Activated CD4-positive, alpha-beta T cell treated with anti-CD3 and anti-CD28 coated beads, Interleukin-2, amount 10 ng/mL, durations not matched to agents 7 days and 5 days (primary cell): Measurements from ENCODE around the gene PSME3. TPM values are rescaled to one million over a fixed set of nuclear protein-coding genes. Genes with fewer than 3 reads are reported as not detected.
"Not testable (repeated sequence)": the region's sequence is repeated elsewhere in the genome, so short reads cannot be mapped to it uniquely, and the experiment has no call there.

Source experiments
- CTCF ChIA-PET: fragments of 350-600 bp; sonication (Branson Sonifier 250); formaldehyde crosslinking; loops from one replicate; lab custom pipeline; 2021; ENCODE audit warnings: antibody characterized with exemption; lab: Charles Lee
- POLR2A ChIA-PET: fragments of 350-600 bp; sonication (Branson Sonifier 250); formaldehyde crosslinking; loops from one replicate; lab custom pipeline; 2021; ENCODE audit warnings: antibody characterized with exemption; lab: Charles Lee
- DNase-seq: peaks from one replicate; pipeline ENCODE4 v3.0.0-alpha.2; 2020
- H3K27ac Mint-ChIP-seq: one replicate; pipeline ENCODE4 v1.8.0; 2021; ENCODE audit warnings: mild to moderate bottlenecking, moderate library complexity, mixed read lengths
- H3K27me3 Mint-ChIP-seq: one replicate; pipeline ENCODE4 v1.8.0; 2021; ENCODE audit warnings: mixed read lengths
- H3K36me3 Mint-ChIP-seq: one replicate; pipeline ENCODE4 v1.8.0; 2021; ENCODE audit warnings: low read depth, mixed read lengths
- H3K4me1 Mint-ChIP-seq: one replicate; pipeline ENCODE4 v1.8.0; 2021; ENCODE audit warnings: mixed read lengths
- H3K4me3 Mint-ChIP-seq: one replicate; pipeline ENCODE4 v1.8.0; 2021; ENCODE audit warnings: mild to moderate bottlenecking, moderate library complexity, mixed read lengths
- H3K9me3 Mint-ChIP-seq: one replicate; pipeline ENCODE4 v1.8.0; 2021; ENCODE audit warnings: mixed read lengths
- total RNA-seq, 2 experiments: library from RNA; stranded (reverse); gene quantifications; one replicate each; pipeline ENCODE4 v1.2.3, GENCODE V29; 2021

Gene PSME3
- total RNA-seq, 2 experiments from 2014 or later, result 110 to 111 TPM

- POLR2A ChIA-PET, result no interaction called here
- Mint-ChIP-seq H3K27ac (no peak overlapping the region), H3K27me3 (no peaks in the 10 kb centered on the region), H3K9me3 (no peaks in the 10 kb centered on the region), H3K36me3 (no peaks in the 10 kb centered on the region), H3K4me1 (no peaks in the 10 kb centered on the region), H3K4me3 (no peak overlapping the region)
- CTCF ChIA-PET, result interaction anchor here (0.6 kb wide), 1 partner anchor 190 kb away, joined by 5 read pairs; no protein-coding TSS in a partner anchor
- DNase-seq, result no peak
These were observed 21.0 kb downstream of the PSME3 start for GRCh38 chr17:42853968-42854790.

GRCh38 chr17:42855048-42855596 lies 21.9 kb downstream of the PSME3 start:
- no peaks in the 10 kb centered on the region for H3K27me3 Mint-ChIP-seq
- no peaks in the 10 kb centered on the region for H3K36me3 Mint-ChIP-seq
- POLR2A ChIA-PET, result no interaction called here
- no peaks in the 10 kb centered on the region for H3K9me3 Mint-ChIP-seq
- CTCF ChIA-PET, result interaction anchor here (0.9 kb wide), 1 partner anchor 8 kb away, joined by 3 read pairs; no protein-coding TSS in a partner anchor
- no peak for DNase-seq
- no peak overlapping the region for H3K27ac Mint-ChIP-seq
- H3K4me1 Mint-ChIP-seq, result no peaks in the 10 kb centered on the region
- no peak overlapping the region for H3K4me3 Mint-ChIP-seq

GRCh38 chr17:42856093-42856492 lies 22.9 kb downstream of the PSME3 start:
- H3K36me3 Mint-ChIP-seq, H3K9me3 Mint-ChIP-seq, H3K4me3 Mint-ChIP-seq, H3K27me3 Mint-ChIP-seq, DNase-seq, POLR2A ChIA-PET, H3K4me1 Mint-ChIP-seq, H3K27ac Mint-ChIP-seq: not testable (repeated sequence)
- CTCF ChIA-PET, result interaction anchor here (0.6 to 0.9 kb wide), 2 partner anchors 9 to 205 kb away, joined by 3 to 5 read pairs; no protein-coding TSS in a partner anchor

DNA sequence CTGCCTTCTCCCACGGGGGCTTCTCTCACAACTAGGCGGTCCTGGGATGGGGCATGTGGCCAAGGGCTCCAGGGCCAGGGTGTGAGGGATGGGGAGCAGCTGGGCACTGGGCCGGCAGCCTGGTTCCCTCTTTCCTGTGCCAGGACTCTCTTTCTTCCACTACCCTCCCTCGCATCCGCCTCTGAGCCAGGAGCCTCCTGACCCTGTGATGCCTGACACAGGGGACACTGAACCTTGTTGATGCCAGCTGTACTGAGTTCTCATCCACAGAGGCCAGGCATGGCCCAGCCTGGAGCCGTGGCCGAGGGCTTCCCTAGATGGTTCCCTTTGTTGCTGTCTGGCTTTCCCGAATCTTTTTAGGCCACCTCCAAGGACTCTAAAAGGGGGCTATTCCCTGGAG lies 23.3 kb downstream of the PSME3 start:
- H3K27me3 Mint-ChIP-seq, CTCF ChIA-PET, H3K4me3 Mint-ChIP-seq, H3K27ac Mint-ChIP-seq, H3K4me1 Mint-ChIP-seq, DNase-seq, H3K9me3 Mint-ChIP-seq, POLR2A ChIA-PET, H3K36me3 Mint-ChIP-seq: not testable (repeated sequence)

DNA sequence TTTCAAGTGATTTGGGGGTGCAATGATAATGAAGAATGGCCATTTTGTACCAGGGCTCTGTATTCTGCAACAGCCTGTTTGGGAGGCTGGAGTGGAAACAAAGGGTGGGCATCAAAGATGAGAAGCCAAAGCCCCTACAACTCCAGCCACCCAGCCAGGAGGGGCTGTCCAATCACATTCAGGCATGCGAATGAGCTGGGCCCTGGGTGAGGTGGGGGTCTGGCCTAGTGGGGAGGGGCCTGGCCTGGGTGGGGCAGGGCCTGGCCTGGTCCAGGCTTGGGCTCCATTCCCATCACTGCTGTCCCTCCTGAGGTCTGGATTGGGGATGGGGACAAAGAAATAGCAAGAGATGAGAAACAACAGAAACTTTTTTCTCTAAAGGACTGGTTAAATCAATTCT lies 24.2 kb downstream of the PSME3 start:
- Mint-ChIP-seq H3K4me3 (no peak overlapping the region), H3K36me3 (no peaks in the 10 kb centered on the region), H3K27me3 (no peaks in the 10 kb centered on the region), H3K4me1 (no peaks in the 10 kb centered on the region), H3K9me3 (no peaks in the 10 kb centered on the region), H3K27ac (no peak overlapping the region)
- DNase-seq, result no peak
- ChIA-PET POLR2A (no interaction called here), CTCF (interaction anchor here (1.0 kb wide), 1 partner anchor 31 kb away, joined by 3 read pairs; no protein-coding TSS in a partner anchor)

DNA sequence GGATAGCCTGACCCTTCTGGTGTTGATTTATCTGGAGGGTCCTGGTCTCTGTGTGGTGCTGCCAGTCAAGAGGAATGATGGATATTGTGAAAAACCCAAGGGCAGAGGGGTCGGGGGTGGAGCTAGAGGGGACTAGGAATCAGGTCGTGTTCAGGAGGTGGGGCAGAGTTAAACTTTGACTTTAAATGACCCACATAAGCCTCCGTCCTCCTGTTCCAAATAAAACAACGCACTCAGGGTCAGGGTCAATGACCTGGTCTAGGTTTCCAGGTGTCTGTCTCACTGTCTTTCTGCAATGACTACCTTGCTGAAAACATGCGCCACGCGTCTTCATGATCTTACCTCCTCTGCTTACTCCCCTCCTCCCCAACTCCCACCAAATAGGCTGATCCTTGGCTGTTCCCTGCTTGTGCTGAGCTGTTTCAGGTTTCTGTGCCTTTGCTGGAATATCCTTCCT lies 32.5 kb downstream of the PSME3 start:
- Mint-ChIP-seq H3K4me3 (no peak overlapping the region), H3K27ac (no peak overlapping the region), H3K4me1 (no peaks in the 10 kb centered on the region), H3K27me3 (peaks cover 7% of the 10 kb centered on the region), H3K9me3 (peaks cover 3% of the 10 kb centered on the region), H3K36me3 (no peaks in the 10 kb centered on the region)
- CTCF ChIA-PET, result interaction anchor here (2.4 kb wide), 1 partner anchor 13 kb away, joined by 5 read pairs; no protein-coding TSS in a partner anchor
- no peak for DNase-seq
- POLR2A ChIA-PET, result no interaction called here

GRCh38 chr17:42866216-42866615 lies 33.0 kb downstream of the PSME3 start:
- Mint-ChIP-seq H3K4me1 (no peaks in the 10 kb centered on the region), H3K27me3 (peaks cover 7% of the 10 kb centered on the region), H3K36me3 (no peaks in the 10 kb centered on the region), H3K9me3 (peaks cover 5% of the 10 kb centered on the region), H3K27ac (no peak overlapping the region), H3K4me3 (no peak overlapping the region)
- POLR2A ChIA-PET, result no interaction called here
- CTCF ChIA-PET, result no interaction called here
- DNase-seq, result no peak

- no peak for DNase-seq
- ChIA-PET CTCF (no interaction called here), POLR2A (no interaction called here)
- Mint-ChIP-seq H3K27me3 (peaks cover 11% of the 10 kb centered on the region), H3K27ac (no peak overlapping the region), H3K4me3 (no peak overlapping the region), H3K9me3 (peaks cover 5% of the 10 kb centered on the region), H3K36me3 (no peaks in the 10 kb centered on the region), H3K4me1 (no peaks in the 10 kb centered on the region)
These were observed 33.7 kb downstream of the PSME3 start for GRCh38 chr17:42866631-42867575.

DNA sequence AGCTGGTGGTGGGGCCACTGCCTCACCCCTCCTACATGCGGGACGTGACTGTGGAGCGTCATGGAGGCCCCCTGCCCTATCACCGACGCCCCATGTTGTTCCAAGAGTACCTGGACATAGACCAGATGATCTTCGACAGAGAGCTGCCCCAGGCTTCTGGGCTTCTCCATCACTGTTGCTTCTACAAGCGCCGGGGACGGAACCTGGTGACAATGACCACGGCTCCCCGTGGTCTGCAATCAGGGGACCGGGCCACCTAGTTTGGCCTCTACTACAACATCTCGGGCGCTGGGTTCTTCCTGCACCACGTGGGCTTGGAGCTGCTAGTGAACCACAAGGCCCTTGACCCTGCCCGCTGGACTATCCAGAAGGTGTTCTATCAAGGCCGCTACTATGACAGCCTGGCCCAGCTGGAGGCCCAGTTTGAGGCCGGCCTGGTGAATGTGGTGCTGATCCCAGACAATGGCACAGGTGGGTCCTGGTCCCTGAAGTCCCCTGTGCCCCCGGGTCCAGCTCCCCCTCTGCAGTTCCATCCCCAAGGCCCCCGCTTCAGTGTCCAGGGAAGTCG lies 34.6 kb downstream of the PSME3 start:
- DNase-seq, H3K36me3 Mint-ChIP-seq, H3K9me3 Mint-ChIP-seq, H3K4me3 Mint-ChIP-seq, H3K27ac Mint-ChIP-seq, CTCF ChIA-PET, H3K4me1 Mint-ChIP-seq, POLR2A ChIA-PET: not testable (repeated sequence)
- H3K27me3 Mint-ChIP-seq, result peaks cover 12% of the 10 kb centered on the region

- H3K4me3 Mint-ChIP-seq, result no peak overlapping the region
- peaks cover 5% of the 10 kb centered on the region for H3K9me3 Mint-ChIP-seq
- H3K27ac Mint-ChIP-seq, result no peak overlapping the region
- no peaks in the 10 kb centered on the region for H3K36me3 Mint-ChIP-seq
- H3K4me1 Mint-ChIP-seq, result no peaks in the 10 kb centered on the region
- CTCF ChIA-PET, result no interaction called here
- peaks cover 12% of the 10 kb centered on the region for H3K27me3 Mint-ChIP-seq
- no peak for DNase-seq
- POLR2A ChIA-PET, result no interaction called here
These were observed 35.1 kb downstream of the PSME3 start for GRCh38 chr17:42868338-42868737.

GRCh38 chr17:42871647-42872046 lies 38.5 kb downstream of the PSME3 start:
- no peak overlapping the region for H3K27ac Mint-ChIP-seq
- ChIA-PET CTCF (no interaction called here), POLR2A (no interaction called here)
- H3K4me3 Mint-ChIP-seq, result no peak overlapping the region
- H3K9me3 Mint-ChIP-seq, result peaks cover 5% of the 10 kb centered on the region
- H3K4me1 Mint-ChIP-seq, result no peaks in the 10 kb centered on the region
- H3K36me3 Mint-ChIP-seq, result no peaks in the 10 kb centered on the region
- DNase-seq, result no peak
- peaks cover 10% of the 10 kb centered on the region for H3K27me3 Mint-ChIP-seq

- peaks cover 15% of the 10 kb centered on the region for H3K27me3 Mint-ChIP-seq
- CTCF ChIA-PET, result no interaction called here
- H3K4me1 Mint-ChIP-seq, result no peaks in the 10 kb centered on the region
- no peak for DNase-seq
- peaks cover 5% of the 10 kb centered on the region for H3K9me3 Mint-ChIP-seq
- POLR2A ChIA-PET, result no interaction called here
- no peak overlapping the region for H3K4me3 Mint-ChIP-seq
- no peak overlapping the region for H3K27ac Mint-ChIP-seq
- no peaks in the 10 kb centered on the region for H3K36me3 Mint-ChIP-seq
These were observed 39.2 kb downstream of the PSME3 start for GRCh38 chr17:42872251-42872965.
